C4-2B (cell line): ENCODE measurements around the gene NANS.

Experiments
- CTCF ChIP-seq: fragments of 450-650 bp; conservative IDR thresholded peaks from 2 replicates; pipeline ENCODE4 v1.5.1; 2017; ENCODE audit warnings: mild to moderate bottlenecking
- ZFX ChIP-seq: fragments of 450-650 bp; IDR thresholded peaks from 2 replicates; pipeline ENCODE4 v1.6.1; 2017

- TF ChIP-seq CTCF (no peak), ZFX (no peak)
Observed at GRCh38 chr9:98040212-98040611, 16.3 kb upstream of the NANS start.
